ENCODE data around the gene NETO2.
"Not testable (repeated sequence)": the region's sequence is repeated elsewhere in the genome, so short reads cannot be mapped to it uniquely, and the experiment has no call there.

The NETO2 gene

DNA sequence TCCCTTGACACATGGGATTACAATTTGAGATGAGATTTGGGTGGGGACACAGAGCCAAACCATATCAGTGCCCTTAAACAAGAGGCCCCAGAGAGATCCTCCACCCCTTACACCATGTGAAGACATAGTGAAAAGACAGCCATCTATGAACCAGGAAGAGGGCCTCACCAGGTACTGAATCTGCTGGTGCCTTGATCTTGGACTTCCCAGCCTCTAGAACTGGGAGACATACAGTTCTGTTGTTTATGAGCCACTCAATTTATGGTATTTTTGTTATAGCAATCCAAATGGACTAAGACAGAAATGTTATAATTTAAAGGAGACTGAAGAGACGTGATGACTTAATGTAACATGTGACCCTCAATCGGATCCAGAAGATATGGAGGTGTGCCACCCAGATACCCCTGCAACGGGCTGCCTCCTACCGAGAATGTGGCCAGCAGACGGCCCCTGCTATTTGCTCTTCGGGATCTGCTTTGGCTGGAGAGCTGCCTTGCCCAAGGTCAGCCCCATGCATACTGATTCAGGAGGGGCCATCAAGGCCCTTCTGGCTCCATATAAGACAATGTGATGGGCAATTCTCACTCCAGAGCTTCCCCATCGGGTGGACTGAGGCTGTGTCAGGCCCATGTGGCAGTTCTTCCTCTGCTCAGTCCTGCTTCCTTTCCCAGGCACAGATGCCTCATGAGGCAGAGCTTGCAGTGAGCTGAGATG is 80.6 kb downstream of the NETO2 start:
- no peak for DNase-seq

GRCh38 chr16:47061204-47061603 is 82.5 kb downstream of the NETO2 start:
- DNase-seq = no peak

- no peak for DNase-seq
Observed at GRCh38 chr16:47060596-47060995, 83.1 kb downstream of the NETO2 start.

GRCh38 chr16:47059991-47060390 is 83.8 kb downstream of the NETO2 start:
- no peak for DNase-seq

- not testable (repeated sequence) for DNase-seq
Observed at GRCh38 chr16:47059130-47059529, 84.6 kb downstream of the NETO2 start.

- no peak for DNase-seq
Observed at GRCh38 chr16:47058295-47059086, 85.3 kb downstream of the NETO2 start.

GRCh38 chr16:47057630-47057993 is 86.1 kb downstream of the NETO2 start:
- DNase-seq = no peak

- DNase-seq = no peak
Observed at GRCh38 chr16:47056688-47057629, 86.8 kb downstream of the NETO2 start.

GRCh38 chr16:47056061-47056460 is 87.7 kb downstream of the NETO2 start:
- not testable (repeated sequence) for DNase-seq

- DNase-seq = no peak
Observed at GRCh38 chr16:47055136-47055885, 88.4 kb downstream of the NETO2 start.

DNA sequence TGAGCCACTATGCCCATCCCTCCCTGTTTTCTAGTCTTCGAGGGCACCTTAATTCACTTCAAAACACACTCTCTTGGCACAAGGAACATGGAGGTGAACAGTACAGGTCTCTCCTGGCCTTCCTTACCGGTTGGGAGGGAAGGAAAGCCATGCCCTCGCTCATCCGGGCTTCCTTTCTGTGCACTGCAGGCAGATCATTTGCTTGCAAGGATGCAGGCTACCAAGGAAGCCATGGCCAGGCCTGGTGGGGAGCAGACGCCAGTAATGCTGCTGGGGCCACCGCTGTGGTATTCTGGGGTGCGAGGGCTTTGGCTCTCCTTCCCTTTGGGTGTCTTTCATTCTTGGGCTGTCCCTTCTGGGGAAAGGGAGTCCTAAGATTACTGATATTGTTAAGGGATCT is 89.4 kb downstream of the NETO2 start:
- no peak for DNase-seq

DNA sequence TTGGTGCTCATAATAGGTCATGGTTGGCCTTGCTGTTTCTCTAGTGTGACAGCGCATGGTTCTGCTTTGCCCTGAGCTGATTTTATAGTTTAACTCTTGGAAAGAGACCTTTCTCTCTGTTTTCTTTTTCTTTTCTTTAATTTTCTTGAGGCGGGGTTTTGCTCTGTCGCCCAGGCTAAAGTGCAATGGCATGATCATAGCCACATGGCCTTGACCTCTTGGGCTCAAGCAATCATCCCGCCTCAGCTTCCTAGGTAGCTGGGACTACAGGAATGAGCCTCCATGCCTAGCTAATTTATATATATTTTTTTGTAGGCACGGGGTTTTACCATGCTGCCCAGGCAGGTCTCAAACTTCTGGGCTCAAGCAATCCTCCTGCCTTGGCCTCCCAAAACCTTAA is 89.8 kb downstream of the NETO2 start:
- no peak for DNase-seq

DNA sequence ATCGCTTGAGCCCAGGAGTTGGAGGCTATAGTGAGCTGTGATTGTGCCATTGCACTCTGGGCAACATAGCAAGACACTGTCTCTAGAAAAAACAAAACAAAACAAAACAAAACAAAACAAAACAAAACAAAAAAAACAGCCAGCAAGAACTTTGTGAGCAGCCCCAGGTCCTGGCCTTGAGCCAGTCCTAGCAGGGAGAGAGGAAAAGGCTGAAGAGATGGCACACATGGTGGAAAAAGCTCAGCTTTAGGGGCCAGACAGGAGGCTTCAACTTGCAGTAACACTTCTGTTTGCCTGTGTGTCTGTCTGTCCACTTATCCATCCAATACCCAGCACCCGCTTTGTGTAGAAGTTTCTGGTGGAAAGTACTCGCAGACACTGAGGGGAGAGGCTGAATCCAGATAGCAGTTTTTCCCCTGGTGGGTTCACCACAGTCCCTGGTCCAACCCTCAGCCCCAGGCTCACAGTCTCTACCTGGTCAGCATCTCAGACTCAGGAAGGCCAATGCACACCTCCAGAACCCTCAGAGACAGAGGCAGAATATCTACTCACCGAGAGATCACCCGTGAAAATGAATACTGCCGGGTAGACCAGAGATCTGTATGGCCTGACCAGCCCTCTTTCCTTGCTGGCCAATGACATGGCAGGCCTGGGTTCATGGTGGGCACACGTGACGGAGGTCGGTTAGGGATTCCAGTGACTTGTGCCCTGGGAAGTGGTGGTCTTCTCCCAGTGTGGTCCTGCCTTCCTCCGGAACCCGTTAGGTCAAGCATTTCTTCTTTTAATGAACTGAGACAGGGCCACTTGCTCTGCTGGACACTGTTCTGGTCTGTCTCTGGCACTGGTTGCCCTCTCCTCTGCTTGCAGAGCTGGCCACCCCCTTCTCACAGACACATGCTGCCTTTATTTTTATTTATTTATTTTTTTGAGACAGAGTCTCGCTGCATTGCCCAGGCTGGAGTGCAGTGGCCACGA is 90.8 kb downstream of the NETO2 start:
- DNase-seq = no peak

DNA sequence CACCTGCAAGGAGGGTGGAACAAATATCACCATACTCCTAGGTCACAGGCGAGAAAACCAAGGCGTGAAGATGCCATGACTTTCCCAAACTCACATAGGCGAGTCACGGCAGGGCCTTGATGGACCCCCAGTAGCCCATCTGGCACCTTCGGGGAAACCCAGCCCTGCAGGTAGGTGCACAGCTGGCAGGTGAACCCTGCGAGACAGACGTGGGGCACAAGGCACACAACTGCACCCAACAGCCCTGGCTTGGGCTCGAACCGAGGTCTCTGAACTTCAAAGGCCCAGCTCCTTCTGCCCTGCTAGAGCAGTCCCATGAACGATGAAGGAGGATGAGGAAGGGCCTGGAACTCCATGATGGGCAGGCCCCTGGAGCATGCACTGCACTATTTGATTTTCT is 92.7 kb downstream of the NETO2 start:
- DNase-seq = no peak

DNA sequence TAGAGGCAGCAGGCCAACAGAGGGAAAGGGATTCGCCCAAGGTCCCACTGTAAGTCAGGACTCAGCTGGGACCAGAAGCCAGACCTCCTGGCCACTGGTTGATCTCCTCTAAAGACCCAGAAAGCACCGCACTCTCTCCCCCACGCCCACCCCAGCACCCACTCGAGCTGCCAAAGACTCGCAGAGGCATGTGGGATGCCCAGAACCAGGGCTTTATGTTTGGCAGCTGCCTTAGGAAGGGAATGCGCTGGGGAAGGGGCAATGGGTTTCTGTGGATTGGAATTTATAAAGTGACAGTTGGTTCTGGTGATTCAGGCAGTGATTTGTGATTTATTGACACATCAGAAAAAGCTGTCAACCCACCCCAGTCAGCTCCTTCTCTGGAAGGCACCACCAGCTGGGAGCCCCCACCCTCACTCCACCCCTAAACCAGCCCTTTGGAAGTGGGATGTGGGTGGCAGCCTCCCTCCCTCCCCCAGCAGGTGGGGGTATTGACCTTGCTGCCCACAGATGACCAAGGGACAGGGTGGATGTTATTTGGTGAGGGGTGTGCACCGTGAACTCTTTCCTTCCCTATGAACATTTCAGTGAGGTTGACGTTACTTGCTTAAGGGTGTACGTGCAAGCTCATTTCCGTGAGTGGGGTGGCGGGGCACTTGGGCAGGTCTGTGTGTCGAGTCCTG is 93.7 kb downstream of the NETO2 start:
- no peak for DNase-seq

- DNase-seq = no peak
Observed at GRCh38 chr16:47047524-47048203, 96.1 kb downstream of the NETO2 start.

DNA sequence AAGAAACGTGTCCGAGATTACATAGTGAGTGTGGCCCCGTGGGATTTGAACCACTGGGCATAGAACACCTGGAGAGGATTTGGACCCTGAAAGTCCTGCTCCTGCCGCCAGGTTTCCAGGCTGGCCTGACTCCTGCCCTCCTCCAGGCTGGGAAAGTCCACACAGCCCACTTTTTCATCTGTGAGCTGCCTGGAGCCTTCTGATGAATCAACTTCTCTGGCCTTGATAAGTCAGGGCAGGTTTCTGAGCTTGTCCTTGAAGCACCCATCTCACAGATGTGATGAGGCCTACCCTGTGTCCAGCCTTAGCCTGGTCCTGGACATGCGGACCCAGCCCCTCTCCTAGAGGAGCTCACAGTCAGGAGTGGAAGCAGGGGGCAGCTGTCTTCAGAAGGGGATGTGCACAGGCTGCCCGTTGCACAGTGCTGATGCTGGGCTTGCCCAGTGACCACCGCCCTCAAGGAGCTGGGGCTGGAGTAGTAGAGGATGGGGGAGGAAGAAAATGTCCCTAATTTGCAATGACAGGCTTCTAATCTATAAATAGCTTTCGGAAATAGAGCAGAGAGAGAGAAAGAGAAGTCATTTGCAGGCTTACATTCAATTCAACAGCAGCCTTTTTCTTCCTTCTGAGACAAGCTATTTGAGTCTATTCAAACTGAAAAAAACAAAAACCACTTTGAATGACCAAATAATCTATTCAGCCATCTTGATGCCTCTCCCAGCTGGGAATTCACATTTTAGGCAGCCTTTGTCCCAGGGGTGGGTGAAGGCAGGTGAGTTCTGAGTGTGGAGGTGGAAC is 96.8 kb downstream of the NETO2 start:
- DNase-seq = no peak

DNA sequence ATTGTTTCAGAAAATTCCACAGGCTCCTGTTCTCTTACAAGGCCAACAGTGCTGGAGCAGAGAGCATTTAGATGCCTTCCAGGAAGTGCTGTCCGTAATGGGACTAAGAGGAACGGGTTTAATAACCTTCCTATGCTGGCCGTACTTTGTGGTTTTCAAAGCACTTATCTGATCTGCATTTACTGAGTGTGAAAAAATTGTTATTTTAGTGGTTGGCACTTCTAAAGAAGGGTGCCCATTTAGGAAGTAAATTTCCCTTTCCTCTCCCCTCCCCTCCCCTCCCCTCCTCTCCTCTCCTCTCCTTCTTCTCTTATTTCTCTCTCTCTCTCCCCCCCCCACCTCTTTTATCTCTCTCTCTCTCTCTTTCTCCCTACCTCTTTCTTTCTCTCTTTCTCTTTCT is 98.3 kb downstream of the NETO2 start:
- peak; percentile 81 for DNase-seq

- peak; percentile 57 for DNase-seq
Observed at GRCh38 chr16:47045023-47045422, 98.7 kb downstream of the NETO2 start.
